ENCODE data around the gene UMAD1. TPM values are rescaled to one million over a fixed set of nuclear protein-coding genes. Genes with fewer than 3 reads are reported as not detected.
"Not testable (repeated sequence)": the region's sequence is repeated elsewhere in the genome, so short reads cannot be mapped to it uniquely, and the experiment has no call there.

UMAD1 gene
- total RNA-seq, 4 donors from 2014 or later: 6.1 to 11.2 (median 9.3) TPM

GRCh38 chr7:7802531-7802930 is 162.0 kb downstream of the UMAD1 start:
- no peaks in the 10 kb centered on the region for H3K27me3 ChIP-seq
- no peaks in the 10 kb centered on the region for H3K4me1 ChIP-seq
- H3K9me3 ChIP-seq: no peaks in the 10 kb centered on the region
- intact Hi-C loops (cut with DNase I): no loop called here
- H3K36me3 ChIP-seq: peaks cover 0 to 5% (median 0%) of the 10 kb centered on the region in 4 donors
- no peak overlapping the region for H3K4me3 ChIP-seq
- DNase-seq (ENCODE audit: extremely low spot score): no peak
- 96% methylated on average over 2 of the region's 2 CpGs for WGBS
- no peak overlapping the region for H3K27ac ChIP-seq (replicated peaks in 1 of 4)
- TF ChIP-seq POLR2AphosphoS5 (IDR thresholded peaks at IDR 0.05) (no peak), CTCF (IDR thresholded peaks at IDR 0.05) (no peak), EP300 (IDR thresholded peaks at IDR 0.05) (no peak), POLR2A (IDR thresholded peaks at IDR 0.05; ENCODE audit: low read depth) (no peak)

GRCh38 chr7:7803715-7804178 is 163.2 kb downstream of the UMAD1 start:
- intact Hi-C loops (cut with DNase I): no loop called here
- 82% methylated on average over 3 of the region's 3 CpGs for WGBS

GRCh38 chr7:7804822-7805221 is 164.3 kb downstream of the UMAD1 start:
- WGBS: 87% methylated on average over 9 of the region's 9 CpGs
- H3K4me1 ChIP-seq; intact Hi-C loops (cut with DNase I); H3K27me3 ChIP-seq; H3K4me3 ChIP-seq; H3K27ac ChIP-seq (replicated peaks in 1 of 4); H3K9me3 ChIP-seq; H3K36me3 ChIP-seq; DNase-seq (ENCODE audit: extremely low spot score): not testable (repeated sequence)

More at GRCh38 chr7:7803715-7804178, 163.2 kb downstream of the UMAD1 start:
- TF ChIP-seq POLR2A (IDR thresholded peaks at IDR 0.05; ENCODE audit: low read depth): no peak
- no peak for TF ChIP-seq POLR2AphosphoS5 (IDR thresholded peaks at IDR 0.05)
- no peak for TF ChIP-seq CTCF (IDR thresholded peaks at IDR 0.05)
- no peak for TF ChIP-seq EP300 (IDR thresholded peaks at IDR 0.05)
- Histone ChIP-seq H3K9me3 (no peaks in the 10 kb centered on the region), H3K36me3 (peaks cover 0 to 5% (median 0%) of the 10 kb centered on the region in 4 donors), H3K27ac (replicated peaks in 1 of 4) (no peak overlapping the region), H3K4me1 (no peaks in the 10 kb centered on the region), H3K4me3 (no peak overlapping the region), H3K27me3 (no peaks in the 10 kb centered on the region)
- DNase-seq (ENCODE audit: extremely low spot score): no peak

GRCh38 chr7:7805511-7806153 is 165.1 kb downstream of the UMAD1 start:
- no peak overlapping the region for H3K4me3 ChIP-seq
- H3K4me1 ChIP-seq: no peaks in the 10 kb centered on the region
- peaks cover 0 to 5% (median 0%) of the 10 kb centered on the region in 4 donors for H3K36me3 ChIP-seq
- H3K9me3 ChIP-seq: no peaks in the 10 kb centered on the region
- H3K27ac ChIP-seq (replicated peaks in 1 of 4): no peak overlapping the region
- intact Hi-C loops (cut with DNase I): no loop called here
- DNase-seq (ENCODE audit: extremely low spot score): no peak
- no peaks in the 10 kb centered on the region for H3K27me3 ChIP-seq
- WGBS: 95% methylated on average over 2 of the region's 2 CpGs
- TF ChIP-seq POLR2AphosphoS5 (IDR thresholded peaks at IDR 0.05) (no peak), CTCF (IDR thresholded peaks at IDR 0.05) (no peak), POLR2A (IDR thresholded peaks at IDR 0.05; ENCODE audit: low read depth) (no peak), EP300 (IDR thresholded peaks at IDR 0.05) (no peak)

GRCh38 chr7:7808156-7808555 is 167.6 kb downstream of the UMAD1 start:
- no peaks in the 10 kb centered on the region for H3K4me1 ChIP-seq
- no peak for DNase-seq (ENCODE audit: extremely low spot score)
- TF ChIP-seq EP300 (IDR thresholded peaks at IDR 0.05) (no peak), CTCF (IDR thresholded peaks at IDR 0.05) (no peak), POLR2AphosphoS5 (IDR thresholded peaks at IDR 0.05) (no peak), POLR2A (IDR thresholded peaks at IDR 0.05; ENCODE audit: low read depth) (no peak)
- no peak overlapping the region for H3K4me3 ChIP-seq
- no peaks in the 10 kb centered on the region for H3K9me3 ChIP-seq
- H3K36me3 ChIP-seq: peaks cover 0 to 5% (median 0%) of the 10 kb centered on the region in 4 donors
- H3K27me3 ChIP-seq: no peaks in the 10 kb centered on the region
- H3K27ac ChIP-seq (replicated peaks in 1 of 4): no peak overlapping the region
- intact Hi-C loops (cut with DNase I): no loop called here
- WGBS: 73% methylated on average over 4 of the region's 4 CpGs
